ENCODE measurements around the gene AQP7. TPM values are rescaled to one million over a fixed set of nuclear protein-coding genes. Genes with fewer than 3 reads are reported as not detected.

Gene AQP7
- total RNA-seq, 2 experiments from 2014 or later = not detected

- Mint-ChIP-seq H3K4me1 (ENCODE audit: low read depth) (peaks cover 16% of the 10 kb centered on the region), H3K27me3 (ENCODE audit: low read depth) (no peaks in the 10 kb centered on the region), H3K27ac (no peak overlapping the region), H3K4me3 (no peak overlapping the region), H3K9me3 (no peaks in the 10 kb centered on the region), H3K36me3 (ENCODE audit: low read depth) (no peaks in the 10 kb centered on the region)
- no peak for DNase-seq
- CTCF ChIA-PET = interaction anchor here (0.8 to 1.7 kb wide), 3 partner anchors 13 to 66 kb away, joined by 3 to 6 read pairs (median 3); no protein-coding TSS in a partner anchor
- intact Hi-C loops (cut with micrococcal nuclease) = no loop called here
Measured at GRCh38 chr9:33440609-33441008, 38.2 kb upstream of the AQP7 start.

- H3K9me3 Mint-ChIP-seq = no peaks in the 10 kb centered on the region
- no peak for DNase-seq
- H3K4me1 Mint-ChIP-seq (ENCODE audit: low read depth) = peaks cover 12% of the 10 kb centered on the region
- CTCF ChIA-PET = interaction anchor here (0.8 to 1.7 kb wide), 4 partner anchors 13 to 65 kb away, joined by 3 to 6 read pairs (median 4); no protein-coding TSS in a partner anchor
- no peaks in the 10 kb centered on the region for H3K27me3 Mint-ChIP-seq (ENCODE audit: low read depth)
- no peak overlapping the region for H3K27ac Mint-ChIP-seq
- H3K36me3 Mint-ChIP-seq (ENCODE audit: low read depth) = no peaks in the 10 kb centered on the region
- intact Hi-C loops (cut with micrococcal nuclease) = no loop called here
- H3K4me3 Mint-ChIP-seq = no peak overlapping the region
Measured at GRCh38 chr9:33440204-33440603, 37.8 kb upstream of the AQP7 start.

GRCh38 chr9:33439731-33440130, 37.4 kb upstream of the AQP7 start:
- CTCF ChIA-PET = interaction anchor here (0.8 to 1.7 kb wide), 4 partner anchors 14 to 65 kb away, joined by 3 to 6 read pairs (median 4); no protein-coding TSS in a partner anchor
- peaks cover 9% of the 10 kb centered on the region for H3K4me1 Mint-ChIP-seq (ENCODE audit: low read depth)
- H3K9me3 Mint-ChIP-seq = no peaks in the 10 kb centered on the region
- intact Hi-C loops (cut with micrococcal nuclease) = no loop called here
- no peak overlapping the region for H3K27ac Mint-ChIP-seq
- DNase-seq = no peak
- H3K36me3 Mint-ChIP-seq (ENCODE audit: low read depth) = no peaks in the 10 kb centered on the region
- no peaks in the 10 kb centered on the region for H3K27me3 Mint-ChIP-seq (ENCODE audit: low read depth)
- H3K4me3 Mint-ChIP-seq = no peak overlapping the region

- no peaks in the 10 kb centered on the region for H3K9me3 Mint-ChIP-seq
- no peak overlapping the region for H3K27ac Mint-ChIP-seq
- DNase-seq = no peak
- intact Hi-C loops (cut with micrococcal nuclease) = no loop called here
- H3K27me3 Mint-ChIP-seq (ENCODE audit: low read depth) = no peaks in the 10 kb centered on the region
- CTCF ChIA-PET = interaction anchor here (0.8 to 2.8 kb wide), 3 partner anchors 8 to 28 kb away, joined by 4 to 13 read pairs (median 6); partner anchors contain the start of gene AQP3
- peaks cover 5% of the 10 kb centered on the region for H3K4me1 Mint-ChIP-seq (ENCODE audit: low read depth)
- no peaks in the 10 kb centered on the region for H3K36me3 Mint-ChIP-seq (ENCODE audit: low read depth)
- H3K4me3 Mint-ChIP-seq = no peak overlapping the region
Measured at GRCh38 chr9:33438926-33439680, 36.7 kb upstream of the AQP7 start.

DNA sequence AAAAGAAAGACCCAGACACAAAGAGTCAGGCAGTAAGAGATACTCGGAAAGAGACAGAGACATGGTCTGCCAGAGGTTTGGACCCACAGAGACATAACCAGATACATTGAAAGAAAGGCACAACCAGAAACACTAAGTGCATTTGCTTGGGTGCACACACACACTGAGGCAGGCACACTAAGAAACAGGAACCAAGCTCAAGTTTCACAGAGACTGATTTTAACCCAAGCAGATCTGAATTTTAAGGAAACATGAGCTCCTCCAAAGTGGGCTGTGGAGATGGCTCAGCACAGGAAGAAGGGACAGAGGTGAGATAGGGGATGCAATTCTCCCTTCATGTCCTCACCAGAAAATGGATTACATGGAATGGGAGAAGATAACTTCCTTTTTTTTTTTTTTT, 35.5 kb upstream of the AQP7 start:
- no peak for DNase-seq
- Mint-ChIP-seq H3K4me3 (no peak overlapping the region), H3K36me3 (ENCODE audit: low read depth) (no peaks in the 10 kb centered on the region), H3K27ac (no peak overlapping the region), H3K9me3 (no peaks in the 10 kb centered on the region), H3K4me1 (ENCODE audit: low read depth) (peaks cover 5% of the 10 kb centered on the region), H3K27me3 (ENCODE audit: low read depth) (no peaks in the 10 kb centered on the region)
- CTCF ChIA-PET = interaction anchor here (0.7 to 2.8 kb wide), 5 partner anchors 10 to 63 kb away, joined by 4 to 13 read pairs (median 5); partner anchors contain the start of gene AQP3
- intact Hi-C loops (cut with micrococcal nuclease) = no loop called here

- no peaks in the 10 kb centered on the region for H3K36me3 Mint-ChIP-seq (ENCODE audit: low read depth)
- H3K27ac Mint-ChIP-seq = no peak overlapping the region
- no peak overlapping the region for H3K4me3 Mint-ChIP-seq
- intact Hi-C loops (cut with micrococcal nuclease) = no loop called here
- no peaks in the 10 kb centered on the region for H3K27me3 Mint-ChIP-seq (ENCODE audit: low read depth)
- no peaks in the 10 kb centered on the region for H3K9me3 Mint-ChIP-seq
- CTCF ChIA-PET = interaction anchor here (0.9 to 2.8 kb wide), 4 partner anchors 10 to 62 kb away, joined by 4 to 13 read pairs (median 4); partner anchors contain the start of gene AQP3
- H3K4me1 Mint-ChIP-seq (ENCODE audit: low read depth) = peaks cover 5% of the 10 kb centered on the region
- DNase-seq = no peak
Measured at GRCh38 chr9:33437205-33437604, 34.8 kb upstream of the AQP7 start.

DNA sequence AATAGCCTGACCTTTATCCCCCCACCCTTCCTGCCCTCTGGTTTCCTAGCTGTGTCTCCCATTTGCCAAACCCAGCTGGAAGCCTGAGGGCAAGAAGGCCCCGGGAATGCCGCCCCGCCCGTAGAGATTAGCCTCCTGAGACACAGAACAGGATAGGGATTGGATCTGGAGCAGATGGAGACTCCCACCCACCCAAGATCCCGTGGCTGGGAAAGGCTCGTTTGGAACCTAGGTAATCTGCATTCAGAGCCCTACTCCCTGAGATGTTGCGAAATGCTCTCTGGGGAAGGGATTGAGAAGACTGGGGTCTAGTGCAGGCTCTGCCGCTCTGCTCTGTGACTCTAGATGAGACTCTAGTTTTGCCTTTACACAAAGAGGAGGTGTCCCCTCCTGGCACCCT, 34.1 kb upstream of the AQP7 start:
- intact Hi-C loops (cut with micrococcal nuclease) = no loop called here
- no peak overlapping the region for H3K27ac Mint-ChIP-seq
- peaks cover 7% of the 10 kb centered on the region for H3K4me1 Mint-ChIP-seq (ENCODE audit: low read depth)
- no peak overlapping the region for H3K4me3 Mint-ChIP-seq
- H3K36me3 Mint-ChIP-seq (ENCODE audit: low read depth) = no peaks in the 10 kb centered on the region
- CTCF ChIA-PET = interaction anchor here (1.9 to 3.7 kb wide), 3 partner anchors 17 to 61 kb away, joined by 5 to 19 read pairs (median 5); no protein-coding TSS in a partner anchor
- H3K27me3 Mint-ChIP-seq (ENCODE audit: low read depth) = no peaks in the 10 kb centered on the region
- DNase-seq = no peak
- no peaks in the 10 kb centered on the region for H3K9me3 Mint-ChIP-seq

- CTCF ChIA-PET = interaction anchor here (1.0 to 3.7 kb wide), 4 partner anchors 17 to 61 kb away, joined by 4 to 19 read pairs (median 5); no protein-coding TSS in a partner anchor
- intact Hi-C loops (cut with micrococcal nuclease) = no loop called here
- no peaks in the 10 kb centered on the region for H3K36me3 Mint-ChIP-seq (ENCODE audit: low read depth)
- H3K4me3 Mint-ChIP-seq = no peak overlapping the region
- DNase-seq = no peak
- H3K4me1 Mint-ChIP-seq (ENCODE audit: low read depth) = peaks cover 7% of the 10 kb centered on the region
- no peak overlapping the region for H3K27ac Mint-ChIP-seq
- no peaks in the 10 kb centered on the region for H3K9me3 Mint-ChIP-seq
- H3K27me3 Mint-ChIP-seq (ENCODE audit: low read depth) = no peaks in the 10 kb centered on the region
Measured at GRCh38 chr9:33435821-33436277, 33.5 kb upstream of the AQP7 start.

DNA sequence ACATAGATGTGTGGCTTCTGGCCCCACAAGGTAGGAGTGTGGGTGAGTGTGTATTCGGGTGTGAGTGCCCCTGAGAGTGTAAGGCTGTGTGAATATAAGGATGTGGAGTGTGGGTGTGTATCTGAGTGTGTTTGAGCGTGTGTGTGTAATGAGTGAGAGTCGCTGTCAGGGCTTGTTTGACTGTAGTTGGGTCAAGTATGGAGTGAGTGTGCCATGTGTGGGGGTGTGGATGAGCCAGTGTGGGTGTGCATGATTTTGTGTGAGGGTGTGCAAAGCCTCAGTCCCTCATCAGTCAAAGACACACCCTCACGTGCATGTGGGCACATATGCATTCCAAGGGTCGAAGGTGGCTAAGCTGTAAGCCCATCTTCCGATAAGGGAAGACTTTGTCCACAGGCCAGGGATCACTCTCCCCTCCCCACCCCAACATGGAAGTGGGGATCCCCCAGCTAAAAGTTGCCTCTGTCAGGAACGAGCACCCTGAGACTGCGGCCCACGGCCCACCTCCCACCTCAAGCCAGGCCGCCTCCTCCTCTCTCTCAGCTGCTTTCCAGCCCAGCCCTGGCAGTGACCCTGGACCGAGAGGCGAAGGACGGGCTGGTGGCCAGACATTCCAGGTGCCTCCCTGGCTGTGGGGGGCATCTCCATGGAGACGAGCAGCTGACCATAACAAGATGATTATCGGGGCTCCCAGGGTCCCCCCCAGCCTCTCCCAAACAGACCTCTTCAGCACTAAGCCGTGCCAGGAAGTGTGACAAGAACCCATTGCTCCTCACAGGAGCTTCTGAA, 32.1 kb upstream of the AQP7 start:
- Mint-ChIP-seq H3K4me1 (ENCODE audit: low read depth) (peaks cover 7% of the 10 kb centered on the region), H3K27ac (no peak overlapping the region), H3K27me3 (ENCODE audit: low read depth) (no peaks in the 10 kb centered on the region), H3K9me3 (no peaks in the 10 kb centered on the region), H3K36me3 (ENCODE audit: low read depth) (no peaks in the 10 kb centered on the region), H3K4me3 (no peak overlapping the region)
- CTCF ChIA-PET = interaction anchor here (0.8 to 3.7 kb wide), 4 partner anchors 18 to 59 kb away, joined by 3 to 19 read pairs (median 4); no protein-coding TSS in a partner anchor
- DNase-seq = no peak
- intact Hi-C loops (cut with micrococcal nuclease) = no loop called here

DNA sequence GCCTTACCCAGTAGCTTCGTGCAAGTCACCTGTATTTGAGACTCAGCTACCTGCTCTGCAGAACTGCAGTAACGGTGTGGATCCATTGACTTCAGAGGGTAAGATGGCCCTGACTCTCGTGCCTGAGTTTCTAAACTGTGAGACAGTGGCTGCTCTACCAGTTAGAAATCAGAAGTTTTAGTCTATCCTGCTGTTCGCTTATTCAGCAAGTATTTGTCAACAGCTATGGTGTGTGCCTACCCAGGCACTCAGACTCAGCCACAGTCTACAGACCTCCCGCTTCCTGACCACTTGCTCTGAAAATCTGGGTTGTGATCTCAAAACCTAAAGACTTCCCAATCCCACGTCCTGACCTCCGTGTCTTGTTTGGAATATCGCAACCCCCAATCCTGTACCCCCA, 31.5 kb upstream of the AQP7 start:
- CTCF ChIA-PET = interaction anchor here (0.7 to 3.7 kb wide), 5 partner anchors 16 to 59 kb away, joined by 3 to 19 read pairs (median 5); no protein-coding TSS in a partner anchor
- Mint-ChIP-seq H3K4me3 (no peak overlapping the region), H3K4me1 (ENCODE audit: low read depth) (peaks cover 7% of the 10 kb centered on the region), H3K9me3 (no peaks in the 10 kb centered on the region), H3K36me3 (ENCODE audit: low read depth) (no peaks in the 10 kb centered on the region), H3K27me3 (ENCODE audit: low read depth) (no peaks in the 10 kb centered on the region), H3K27ac (no peak overlapping the region)
- intact Hi-C loops (cut with micrococcal nuclease) = no loop called here
- DNase-seq = no peak

GRCh38 chr9:33431420-33431819, 29.1 kb upstream of the AQP7 start:
- H3K4me1 Mint-ChIP-seq (ENCODE audit: low read depth) = peaks cover 2% of the 10 kb centered on the region
- intact Hi-C loops (cut with micrococcal nuclease) = no loop called here
- CTCF ChIA-PET = interaction anchor here (0.8 to 1.7 kb wide), 2 partner anchors 16 to 35 kb away, joined by 3 to 8 read pairs; no protein-coding TSS in a partner anchor
- no peaks in the 10 kb centered on the region for H3K36me3 Mint-ChIP-seq (ENCODE audit: low read depth)
- no peak overlapping the region for H3K27ac Mint-ChIP-seq
- H3K9me3 Mint-ChIP-seq = no peaks in the 10 kb centered on the region
- no peak for DNase-seq
- no peaks in the 10 kb centered on the region for H3K27me3 Mint-ChIP-seq (ENCODE audit: low read depth)
- H3K4me3 Mint-ChIP-seq = no peak overlapping the region

- H3K27me3 Mint-ChIP-seq (ENCODE audit: low read depth) = no peaks in the 10 kb centered on the region
- no peaks in the 10 kb centered on the region for H3K36me3 Mint-ChIP-seq (ENCODE audit: low read depth)
- intact Hi-C loops (cut with micrococcal nuclease) = no loop called here
Measured at GRCh38 chr9:33430942-33431341, 28.6 kb upstream of the AQP7 start.

More at GRCh38 chr9:33430942-33431341, 28.6 kb upstream of the AQP7 start:
- CTCF ChIA-PET = interaction anchor here (0.8 kb wide), 1 partner anchor 36 kb away, joined by 3 read pairs; no protein-coding TSS in a partner anchor
- DNase-seq = no peak
- Mint-ChIP-seq H3K4me1 (ENCODE audit: low read depth) (peaks cover 2% of the 10 kb centered on the region), H3K4me3 (no peak overlapping the region), H3K27ac (no peak overlapping the region), H3K9me3 (no peaks in the 10 kb centered on the region)

All from activated naive CD4-positive, alpha-beta T cell treated with anti-CD3 and anti-CD28 coated beads for 36 hours (primary cell).